ENCODE data around the gene VAV2. TPM values are rescaled to one million over a fixed set of nuclear protein-coding genes. Genes with fewer than 3 reads are reported as not detected.

Gene VAV2
- total and polyA plus RNA-seq, 2 experiments from 2014 or later = 8.1 to 28.9 TPM

GRCh38 chr9:133775291-133775690 is 216.8 kb downstream of the VAV2 start:
- no peak for TF ChIP-seq ZNF114 (CRISPR knock-in tag; IDR thresholded peaks at IDR 0.05)
- TF ChIP-seq EZH2phosphoT487 (IDR thresholded peaks at IDR 0.05; ENCODE audit: unreplicated experiment) = no peak
- no peak for TF ChIP-seq CREB1 (CRISPR knock-in tag; IDR thresholded peaks at IDR 0.05; ENCODE audit: low read depth)
- TF ChIP-seq CTCF (conservative IDR thresholded peaks at IDR 0.05; ENCODE audit: low read depth in 2 of 2) = no peak
- no peak for TF ChIP-seq REST (IDR thresholded peaks at IDR 0.05; ENCODE audit: unreplicated experiment)
- no peak for TF ChIP-seq EZH2 (IDR thresholded peaks at IDR 0.05; ENCODE audit: low read depth, unreplicated experiment)
- TF ChIP-seq NANOG (IDR thresholded peaks at IDR 0.05; ENCODE audit: borderline replicate concordance) = no peak
- TF ChIP-seq ETS1 (IDR thresholded peaks at IDR 0.05) = no peak
- no peak for TF ChIP-seq ZNF331 (CRISPR knock-in tag; IDR thresholded peaks at IDR 0.05; ENCODE audit: low read depth)
- TF ChIP-seq STAT1 (IDR thresholded peaks at IDR 0.05; ENCODE audit: unreplicated experiment) = no peak
- no peak for TF ChIP-seq POLR2AphosphoS5 (IDR thresholded peaks at IDR 0.05; ENCODE audit: low read depth)
- TF ChIP-seq ZNF462 (CRISPR knock-in tag; IDR thresholded peaks at IDR 0.05) = no peak
- TF ChIP-seq JUNB (IDR thresholded peaks at IDR 0.05; ENCODE audit: unreplicated experiment) = no peak
- H3K27me3 Mint-ChIP-seq (ENCODE audit: insufficient read depth, low read depth, poor library complexity) = peaks cover 10% of the 10 kb centered on the region
- no peak overlapping the region for H3K4me3 Mint-ChIP-seq
- H3K4me3 ChIP-seq = no peak overlapping the region
- no peaks in the 10 kb centered on the region for H3K36me3 ChIP-seq (ENCODE audit: insufficient read depth)
- H3K4me1 ChIP-seq (ENCODE audit: insufficient read depth) = no peaks in the 10 kb centered on the region
- no peaks in the 10 kb centered on the region for H4K20me1 ChIP-seq (replicated peaks; ENCODE audit: insufficient read depth)
- H3F3A ChIP-seq (replicated peaks; ENCODE audit: low read depth) = no peaks in the 10 kb centered on the region
- no peak overlapping the region for H3K27ac ChIP-seq (ENCODE audit: low read depth)
- no peaks in the 10 kb centered on the region for H3K4me1 Mint-ChIP-seq
- no peaks in the 10 kb centered on the region for H3K9me2 ChIP-seq (ENCODE audit: insufficient read depth)
- peaks cover 11% of the 10 kb centered on the region for H3K36me3 Mint-ChIP-seq (ENCODE audit: low read depth)
- no peaks in the 10 kb centered on the region for H3K27me3 ChIP-seq (ENCODE audit: insufficient read depth)
- no peak overlapping the region for H3K4me2 ChIP-seq
- DNase-seq (ENCODE audit: low spot score) (no peak), ATAC-seq (no peak)
- no peak overlapping the region for H2AFZ ChIP-seq
- no peaks in the 10 kb centered on the region for H3K79me2 ChIP-seq (replicated peaks; ENCODE audit: insufficient read depth)
- no peak overlapping the region for H3K27ac Mint-ChIP-seq
- no peaks in the 10 kb centered on the region for H3K9me3 Mint-ChIP-seq

All from GM23338 (cell line).